A673 (cell line): ENCODE measurements around the gene GDF10. TPM values are rescaled to one million over a fixed set of nuclear protein-coding genes. Genes with fewer than 3 reads are reported as not detected.

Experiments used
- BruUV-seq: library from RNA; stranded (reverse); fragments of 400-500 nt; replicated peaks from 2 replicates; lab custom pipeline; 2021; lab: Mats Ljungman, UMichigan
- CTCF ChIA-PET: fragments of 300-600 bp; sonication (Branson Sonifier 250); formaldehyde crosslinking; loops from one replicate; lab custom pipeline; 2022; ENCODE audit warnings: antibody characterized with exemption; lab: Charles Lee
- POLR2A ChIA-PET: fragments of 300-600 bp; sonication (Branson Sonifier 250); formaldehyde crosslinking; loops from one replicate; lab custom pipeline; 2022; ENCODE audit warnings: antibody characterized with exemption; ENCODE audit not compliant: low non-redundant PET; lab: Charles Lee
- DNase-seq: peaks from one replicate; pipeline ENCODE4 v3.0.0-alpha.2; 2015; ENCODE audit warnings: low spot score
- H3K27ac ChIP-seq: fragments of 200-600 bp; sonication (generic); 2 replicates; pipeline ENCODE4 v1.5.1; 2016; ENCODE audit warnings: mixed run types, low read depth, mild to moderate bottlenecking, mixed read lengths, antibody characterized with exemption, low read length; ENCODE audit not compliant: poor library complexity, severe bottlenecking
- H3K27me3 ChIP-seq: fragments of 200-600 bp; sonication (generic); replicated peaks from 2 replicates; pipeline ENCODE4 v1.6.1; 2017; ENCODE audit warnings: mixed run types, low read depth, mild to moderate bottlenecking, mixed read lengths, antibody characterized with exemption, low read length; ENCODE audit not compliant: insufficient read depth, poor library complexity
- H3K36me3 ChIP-seq: fragments of 200-600 bp; sonication (generic); 2 replicates; pipeline ENCODE4 v1.6.1; 2016; ENCODE audit warnings: mixed run types, mild to moderate bottlenecking, mixed read lengths, antibody characterized with exemption, low read length; ENCODE audit not compliant: insufficient read depth, poor library complexity, severe bottlenecking
- H3K4me1 ChIP-seq: fragments of 200-600 bp; sonication (generic); 2 replicates; pipeline ENCODE4 v1.6.1; 2017; ENCODE audit warnings: mixed run types, mild to moderate bottlenecking, mixed read lengths, antibody characterized with exemption, low read length; ENCODE audit not compliant: insufficient read depth, poor library complexity, severe bottlenecking
- H3K4me3 ChIP-seq: fragments of 200-600 bp; sonication (generic); 2 replicates; pipeline ENCODE4 v1.5.1; 2016; ENCODE audit warnings: low read depth, mixed run types, mild to moderate bottlenecking, mixed read lengths, low read length; ENCODE audit not compliant: poor library complexity, severe bottlenecking
- H3K9me3 ChIP-seq: fragments of 200-600 bp; sonication (generic); 2 replicates; pipeline ENCODE4 v1.6.1; 2016; ENCODE audit warnings: mixed run types, low read depth, mild to moderate bottlenecking, mixed read lengths, antibody characterized with exemption, low read length; ENCODE audit not compliant: poor library complexity, severe bottlenecking
- EZH2 ChIP-seq: fragments of 200-600 bp; sonication (generic); IDR thresholded peaks from 2 replicates; pipeline ENCODE4 v1.6.1; 2017; ENCODE audit warnings: borderline replicate concordance, low read depth, mild to moderate bottlenecking, mixed read lengths, antibody characterized with exemption, low read length; ENCODE audit not compliant: poor library complexity, severe bottlenecking
- intact Hi-C: fragments of 100-400 bp; cut with micrococcal nuclease; formaldehyde crosslinking; loops from one replicate; pipeline ENCODE4 v1.10.0; 2022; ENCODE audit not compliant: unreplicated experiment
- total RNA-seq: library from RNA; stranded (reverse); gene quantifications from 2 replicates; pipeline ENCODE4 v1.2.3, GENCODE V29; 2021
- TF ChIP-seq, protein P1 (sequence below): fragments of 300-800, 200-600 bp; sonication (generic); conservative IDR thresholded peaks from 2 replicates; pipeline ENCODE4 v1.5.1; 2017; ENCODE audit warnings: low read depth, mild to moderate bottlenecking, antibody characterized with exemption, low read length, moderate library complexity, mixed read lengths

Gene GDF10
- total RNA-seq, 1 experiment from 2014 or later = 0.45 TPM

DNA sequence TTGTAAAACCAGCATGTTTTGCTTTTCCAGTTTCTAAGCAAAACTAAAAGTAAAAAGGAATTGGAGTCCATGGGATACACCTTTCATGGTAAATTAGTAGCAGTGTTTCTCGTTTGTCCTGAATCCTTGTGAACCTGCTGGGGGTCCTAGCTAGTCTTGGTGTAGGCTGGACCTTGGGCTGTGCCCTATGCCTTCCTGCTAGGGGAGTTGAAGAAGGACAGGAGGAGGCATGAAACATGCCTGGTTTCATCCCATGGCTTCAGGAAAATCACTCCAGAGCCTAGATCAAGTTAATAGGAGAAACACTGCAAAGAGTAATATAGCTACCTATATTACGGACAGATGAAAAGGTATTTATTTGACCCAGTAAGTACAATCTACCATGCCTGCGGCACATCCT lies 41.1 kb upstream of the GDF10 start:
- POLR2A ChIA-PET = no interaction called here
- no peaks in the 10 kb centered on the region for H3K36me3 ChIP-seq
- BruUV-seq = no TSS peak
- CTCF ChIA-PET = no interaction called here
- no peaks in the 10 kb centered on the region for H3K9me3 ChIP-seq
- TF ChIP-seq EZH2 = no peak
- H3K27me3 ChIP-seq = no peaks in the 10 kb centered on the region
- no peaks in the 10 kb centered on the region for H3K4me1 ChIP-seq
- intact Hi-C loops = no loop called here
- H3K4me3 ChIP-seq = no peak overlapping the region
- H3K27ac ChIP-seq = no peak overlapping the region
- no peak for DNase-seq

DNA sequence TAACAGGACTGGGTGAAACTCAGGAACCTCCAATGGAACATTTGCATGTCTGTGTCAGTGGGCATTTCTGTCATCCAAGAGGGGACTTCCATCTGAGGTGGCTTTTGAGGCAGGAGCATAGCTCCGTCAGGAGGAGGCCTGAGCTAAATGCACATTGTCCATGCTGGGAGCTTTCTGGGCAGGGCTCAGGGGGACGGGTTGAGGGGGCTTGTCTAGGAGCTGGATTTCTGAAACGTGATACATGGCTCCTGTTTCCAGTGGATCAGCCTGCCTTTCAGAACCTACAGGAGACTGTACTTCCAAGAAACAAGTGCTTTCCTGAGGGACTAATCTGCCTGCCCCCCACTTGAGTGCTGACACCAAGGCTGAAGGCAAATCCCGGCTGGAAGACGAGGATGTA lies 40.5 kb upstream of the GDF10 start:
- Histone ChIP-seq H3K27me3 (no peaks in the 10 kb centered on the region), H3K4me1 (no peaks in the 10 kb centered on the region), H3K36me3 (no peaks in the 10 kb centered on the region), H3K4me3 (no peak overlapping the region), H3K27ac (no peak overlapping the region), H3K9me3 (no peaks in the 10 kb centered on the region)
- no TSS peak for BruUV-seq
- ChIA-PET POLR2A (no interaction called here), CTCF (no interaction called here)
- no peak for TF ChIP-seq EZH2
- TF ChIP-seq, protein P1, sequence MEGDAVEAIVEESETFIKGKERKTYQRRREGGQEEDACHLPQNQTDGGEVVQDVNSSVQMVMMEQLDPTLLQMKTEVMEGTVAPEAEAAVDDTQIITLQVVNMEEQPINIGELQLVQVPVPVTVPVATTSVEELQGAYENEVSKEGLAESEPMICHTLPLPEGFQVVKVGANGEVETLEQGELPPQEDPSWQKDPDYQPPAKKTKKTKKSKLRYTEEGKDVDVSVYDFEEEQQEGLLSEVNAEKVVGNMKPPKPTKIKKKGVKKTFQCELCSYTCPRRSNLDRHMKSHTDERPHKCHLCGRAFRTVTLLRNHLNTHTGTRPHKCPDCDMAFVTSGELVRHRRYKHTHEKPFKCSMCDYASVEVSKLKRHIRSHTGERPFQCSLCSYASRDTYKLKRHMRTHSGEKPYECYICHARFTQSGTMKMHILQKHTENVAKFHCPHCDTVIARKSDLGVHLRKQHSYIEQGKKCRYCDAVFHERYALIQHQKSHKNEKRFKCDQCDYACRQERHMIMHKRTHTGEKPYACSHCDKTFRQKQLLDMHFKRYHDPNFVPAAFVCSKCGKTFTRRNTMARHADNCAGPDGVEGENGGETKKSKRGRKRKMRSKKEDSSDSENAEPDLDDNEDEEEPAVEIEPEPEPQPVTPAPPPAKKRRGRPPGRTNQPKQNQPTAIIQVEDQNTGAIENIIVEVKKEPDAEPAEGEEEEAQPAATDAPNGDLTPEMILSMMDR = no peak
- DNase-seq = no peak
- intact Hi-C loops = no loop called here

DNA sequence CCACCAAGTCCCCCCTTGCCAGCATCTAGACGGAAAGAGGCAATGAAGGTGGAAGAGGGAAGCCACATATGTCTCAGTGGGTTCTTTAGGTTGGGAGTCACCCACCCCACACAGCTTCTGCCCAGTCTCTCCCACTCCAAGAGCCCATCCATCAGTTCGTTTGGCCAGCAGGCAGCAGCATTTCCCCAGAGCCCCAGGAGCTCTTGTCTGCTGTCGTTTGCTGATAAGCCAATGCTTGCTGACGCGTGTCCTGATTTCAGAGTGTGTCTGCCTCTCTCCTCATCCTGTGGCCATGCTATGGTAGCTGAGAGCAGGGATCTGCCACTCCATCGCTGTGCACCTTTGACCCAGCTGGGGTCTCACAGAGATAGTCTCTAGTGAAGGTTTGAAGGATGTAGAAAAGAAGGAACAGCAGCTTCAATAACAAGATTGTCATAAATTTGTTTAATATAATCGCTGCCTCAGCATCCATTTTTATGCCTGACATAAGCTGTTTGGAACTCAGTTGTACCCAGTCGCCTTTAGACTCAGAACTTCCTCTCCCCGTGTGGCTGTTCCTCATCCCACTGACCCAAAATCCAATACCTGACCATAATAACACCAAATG lies 39.4 kb upstream of the GDF10 start:
- CTCF ChIA-PET = interaction anchor here (0.6 kb wide), 1 partner anchor 27 kb away, joined by 3 read pairs; no protein-coding TSS in a partner anchor
- no TSS peak for BruUV-seq
- POLR2A ChIA-PET = no interaction called here
- H3K9me3 ChIP-seq = no peaks in the 10 kb centered on the region
- TF ChIP-seq EZH2 = no peak
- TF ChIP-seq, protein P1 = no peak
- H3K4me1 ChIP-seq = no peaks in the 10 kb centered on the region
- no peak for DNase-seq
- H3K4me3 ChIP-seq = no peak overlapping the region
- no peaks in the 10 kb centered on the region for H3K27me3 ChIP-seq
- intact Hi-C loops = no loop called here
- H3K36me3 ChIP-seq = no peaks in the 10 kb centered on the region
- H3K27ac ChIP-seq = no peak overlapping the region

DNA sequence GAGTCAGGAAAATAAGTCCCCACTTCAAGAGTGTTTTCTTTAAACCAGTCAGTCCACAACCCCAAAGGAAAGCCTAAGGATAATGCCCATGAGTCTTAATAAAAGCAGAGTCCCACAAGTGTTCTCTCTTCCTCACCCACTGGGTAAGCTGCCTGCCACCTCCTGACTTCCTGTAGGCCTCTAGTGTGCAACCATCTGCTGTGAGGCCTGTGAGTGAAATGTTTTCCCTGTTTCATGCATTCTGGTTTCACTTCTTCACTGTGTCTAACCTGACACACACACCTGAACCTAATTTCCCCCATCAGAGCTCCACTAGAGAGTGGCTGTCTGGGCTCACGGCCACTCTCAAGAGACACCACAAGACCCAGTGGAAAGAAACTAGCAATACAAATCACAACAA lies 38.9 kb upstream of the GDF10 start:
- H3K36me3 ChIP-seq = no peaks in the 10 kb centered on the region
- ChIA-PET POLR2A (no interaction called here), CTCF (no interaction called here)
- intact Hi-C loops = no loop called here
- H3K27ac ChIP-seq = no peak overlapping the region
- H3K27me3 ChIP-seq = no peaks in the 10 kb centered on the region
- no peak for TF ChIP-seq EZH2
- TF ChIP-seq, protein P1 = no peak
- no peaks in the 10 kb centered on the region for H3K4me1 ChIP-seq
- H3K9me3 ChIP-seq = no peaks in the 10 kb centered on the region
- BruUV-seq = no TSS peak
- H3K4me3 ChIP-seq = no peak overlapping the region
- DNase-seq = no peak
